Activated B cell treated with CpG ODN at 0.5 μM for 24 hours (primary cell): ENCODE data around the gene PTPRD. TPM values are rescaled to one million over a fixed set of nuclear protein-coding genes. Genes with fewer than 3 reads are reported as not detected.

Experiments used
- ATAC-seq: fragments of 200-7000 bp; cut with Tn5 transposase; one replicate; pipeline ENCODE4 v1.10.0; 2021; ENCODE audit warnings: low read depth, mild to moderate bottlenecking, moderate library complexity
- CTCF ChIA-PET: fragments of 350-600 bp; sonication (Branson Sonifier 250); formaldehyde crosslinking; loops from one replicate; lab custom pipeline; 2021; ENCODE audit warnings: antibody characterized with exemption; lab: Charles Lee
- POLR2A ChIA-PET: fragments of 350-600 bp; sonication (Branson Sonifier 250); formaldehyde crosslinking; loops from one replicate; lab custom pipeline; 2021; ENCODE audit warnings: antibody characterized with exemption; lab: Charles Lee
- DNase-seq: peaks from one replicate; pipeline ENCODE4 v3.0.0; 2022
- H3K27ac Mint-ChIP-seq: one replicate; pipeline ENCODE4 v1.8.0; 2020; ENCODE audit warnings: mixed read lengths
- H3K27me3 Mint-ChIP-seq: one replicate; pipeline ENCODE4 v1.8.0; 2021; ENCODE audit warnings: mixed read lengths
- H3K36me3 Mint-ChIP-seq: one replicate; pipeline ENCODE4 v1.8.0; 2021; ENCODE audit warnings: low read depth, mixed read lengths
- H3K4me1 Mint-ChIP-seq: one replicate; pipeline ENCODE4 v1.8.0; 2021; ENCODE audit warnings: mixed read lengths
- H3K4me3 Mint-ChIP-seq: one replicate; pipeline ENCODE4 v1.8.0; 2020; ENCODE audit warnings: mild to moderate bottlenecking, mixed read lengths
- H3K9me3 Mint-ChIP-seq: one replicate; pipeline ENCODE4 v1.8.0; 2020; ENCODE audit warnings: mixed read lengths
- CTCF ChIP-seq: fragments of 200-600 bp; IDR thresholded peaks from one replicate; pipeline ENCODE4 v1.8.0; 2022; ENCODE audit warnings: antibody characterized with exemption, mild to moderate bottlenecking
- intact Hi-C: fragments of 100-400 bp; cut with micrococcal nuclease; formaldehyde crosslinking; loops from one replicate; pipeline ENCODE4 v1.15.1; 2024
- total RNA-seq: library from RNA; stranded (reverse); gene quantifications from 2 replicates; pipeline ENCODE4 v1.2.3, GENCODE V29; 2022

The PTPRD gene
- total RNA-seq, 1 donor from 2014 or later, result 0.04 TPM

GRCh38 chr9:9913276-9913832, 699.4 kb downstream of the PTPRD start:
- H3K36me3 Mint-ChIP-seq, result no peaks in the 10 kb centered on the region
- ChIA-PET POLR2A (no interaction called here), CTCF (no interaction called here)
- TF ChIP-seq CTCF, result no peak
- DNase-seq (no peak), ATAC-seq (no peak)
- H3K4me1 Mint-ChIP-seq, result no peaks in the 10 kb centered on the region
- H3K4me3 Mint-ChIP-seq, result no peak overlapping the region
- H3K9me3 Mint-ChIP-seq, result peaks cover 9% of the 10 kb centered on the region
- no peak overlapping the region for H3K27ac Mint-ChIP-seq
- H3K27me3 Mint-ChIP-seq, result no peaks in the 10 kb centered on the region
- intact Hi-C loops, result loop anchor here (10.0 kb wide), 1 partner anchor 309 kb away; no protein-coding TSS in a partner anchor

- intact Hi-C loops, result loop anchor here (10.0 kb wide), 1 partner anchor 308 kb away; no protein-coding TSS in a partner anchor
- Mint-ChIP-seq H3K27ac (no peak overlapping the region), H3K27me3 (no peaks in the 10 kb centered on the region)
These were observed 700.3 kb downstream of the PTPRD start for GRCh38 chr9:9912459-9912858.

GRCh38 chr9:9905736-9906135, 707.1 kb downstream of the PTPRD start:
- no peak for TF ChIP-seq CTCF
- Mint-ChIP-seq H3K27me3 (no peaks in the 10 kb centered on the region), H3K36me3 (no peaks in the 10 kb centered on the region), H3K4me3 (no peak overlapping the region), H3K27ac (no peak overlapping the region), H3K4me1 (peaks cover 16% of the 10 kb centered on the region), H3K9me3 (no peaks in the 10 kb centered on the region)
- DNase-seq (no peak), ATAC-seq (no peak)
- intact Hi-C loops, result no loop called here
- ChIA-PET CTCF (no interaction called here), POLR2A (no interaction called here)

More at GRCh38 chr9:9912459-9912858, 700.3 kb downstream of the PTPRD start:
- no peak for DNase-seq
- ChIA-PET POLR2A (no interaction called here), CTCF (no interaction called here)
- ATAC-seq, result no peak
- no peaks in the 10 kb centered on the region for H3K4me1 Mint-ChIP-seq
- no peak for TF ChIP-seq CTCF
- no peak overlapping the region for H3K4me3 Mint-ChIP-seq
- H3K36me3 Mint-ChIP-seq, result no peaks in the 10 kb centered on the region
- H3K9me3 Mint-ChIP-seq, result peaks cover 9% of the 10 kb centered on the region

DNA sequence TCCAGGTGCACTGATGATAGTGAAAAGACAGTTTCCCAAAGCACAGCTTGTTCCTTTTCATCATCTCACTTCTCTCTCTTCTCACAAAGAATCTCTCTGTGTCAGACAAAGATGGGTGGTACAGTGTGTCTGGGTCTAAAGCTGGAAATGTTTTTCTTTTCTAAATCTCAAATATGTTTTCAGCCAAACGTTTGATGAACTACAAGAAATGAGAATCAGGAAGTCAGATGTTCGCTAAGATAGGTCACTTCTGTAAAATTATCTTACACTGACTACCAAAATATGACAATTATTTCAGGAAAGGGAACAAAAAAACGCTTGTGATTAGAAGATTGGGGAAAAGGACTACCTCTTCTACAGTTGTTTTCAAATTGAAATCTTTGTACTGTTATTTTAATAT, 708.8 kb downstream of the PTPRD start:
- H3K27ac Mint-ChIP-seq, result no peak overlapping the region
- CTCF ChIA-PET, result no interaction called here
- no peak overlapping the region for H3K4me3 Mint-ChIP-seq
- no peaks in the 10 kb centered on the region for H3K36me3 Mint-ChIP-seq
- POLR2A ChIA-PET, result no interaction called here
- DNase-seq, result no peak
- H3K27me3 Mint-ChIP-seq, result no peaks in the 10 kb centered on the region
- no peak for ATAC-seq
- H3K4me1 Mint-ChIP-seq, result peaks cover 16% of the 10 kb centered on the region
- intact Hi-C loops, result no loop called here
- no peak for TF ChIP-seq CTCF
- no peaks in the 10 kb centered on the region for H3K9me3 Mint-ChIP-seq

- Mint-ChIP-seq H3K9me3 (no peaks in the 10 kb centered on the region), H3K36me3 (no peaks in the 10 kb centered on the region), H3K27me3 (no peaks in the 10 kb centered on the region), H3K4me1 (peaks cover 16% of the 10 kb centered on the region), H3K27ac (no peak overlapping the region), H3K4me3 (no peak overlapping the region)
- DNase-seq (no peak), ATAC-seq (no peak)
- no peak for TF ChIP-seq CTCF
- intact Hi-C loops, result no loop called here
- ChIA-PET POLR2A (no interaction called here), CTCF (no interaction called here)
These were observed 711.2 kb downstream of the PTPRD start for GRCh38 chr9:9901624-9902023.
